Tibial artery (tissue), 4 donors: ENCODE results near the gene KRT27.
A peak's percentile ranks its signal among the peaks of the same experiment; 100 is the strongest.
"Not testable (repeated sequence)": the region's sequence is repeated elsewhere in the genome, so short reads cannot be mapped to it uniquely, and the experiment has no call there.

Source experiments
- DNase-seq, 2 donors: peaks; one replicate each; pipeline ENCODE4 v3.0.0-alpha.2; 2019
- H3K27ac ChIP-seq, 2 donors: fragments of 200-600 bp; sonication (generic) in 1 of 2; 1 replicate in 1 of 2; 2 replicates in 1 of 2; pipeline ENCODE4 v1.5.1; 2018 to 2019; ENCODE audit warnings: mild to moderate bottlenecking in 1 of 2
- H3K27me3 ChIP-seq, 2 donors: fragments of 200-600 bp; sonication (generic) in 1 of 2; one replicate each; pipeline versions ENCODE4 v1.5.1 to v1.6.0; 2016 to 2019
- H3K36me3 ChIP-seq, 3 donors: fragments of 200-600 bp; sonication (generic) in 2 of 3; one replicate each; pipeline ENCODE4 v1.5.1; 2016 to 2019; ENCODE audit warnings: mild to moderate bottlenecking in 2 of 3
- H3K4me1 ChIP-seq, 4 donors: fragments of 200-600 bp; sonication (generic) in 2 of 4; 1 replicate in 3 of 4; 2 replicates in 1 of 4; pipeline ENCODE4 v1.5.1; 2016 to 2019
- H3K4me3 ChIP-seq, 2 donors: fragments of 200-600 bp; sonication (generic) in 1 of 2; 1 replicate in 1 of 2; 2 replicates in 1 of 2; pipeline ENCODE4 v1.5.1; 2018 to 2019; ENCODE audit warnings: mild to moderate bottlenecking in 2 of 2
- H3K9me3 ChIP-seq, 3 donors: fragments of 200-600 bp; sonication (generic) in 1 of 3; one replicate each; pipeline ENCODE4 v1.5.1; 2016 to 2019
- CTCF ChIP-seq, 2 experiments: fragments of 200-600 bp in 1 of 2; fragments of 450-650 bp in 1 of 2; IDR thresholded peaks; one replicate each; pipeline ENCODE4 v1.5.1; 2017 to 2019; ENCODE audit warnings: antibody characterized with exemption in 2 of 2, mild to moderate bottlenecking in 1 of 2, moderate library complexity in 1 of 2
- intact Hi-C: fragments of 100-400 bp; cut with DNase I; formaldehyde crosslinking; loops from one replicate; pipeline ENCODE4 v1.15.0; 2023; ENCODE audit warnings: low total_unique reads

The KRT27 gene

GRCh38 chr17:40818733-40819527, 36.6 kb upstream of the KRT27 start:
- H3K27me3 ChIP-seq, result no peaks in the 10 kb centered on the region
- no peaks in the 10 kb centered on the region for H3K9me3 ChIP-seq
- H3K4me3 ChIP-seq, result peak overlapping the region; percentile 60 to 77
- TF ChIP-seq CTCF (IDR thresholded peaks at IDR 0.05), result peak in 1 of 2 experiments; percentile 12
- H3K36me3 ChIP-seq, result peaks cover 0 to 14% (median 11%) of the 10 kb centered on the region in 3 donors
- DNase-seq, result peak; percentile 56 to 88
- peaks cover 0 to 14% (median 3%) of the 10 kb centered on the region in 4 donors for H3K4me1 ChIP-seq
- intact Hi-C loops, result no loop called here
- peak overlapping the region; percentile 74 to 88 for H3K27ac ChIP-seq

- no peaks in the 10 kb centered on the region for H3K9me3 ChIP-seq
- DNase-seq, result no peak
- peaks cover 0 to 14% (median 11%) of the 10 kb centered on the region in 3 donors for H3K36me3 ChIP-seq
- H3K27me3 ChIP-seq, result no peaks in the 10 kb centered on the region
- peak overlapping the region; percentile 60 to 77 for H3K4me3 ChIP-seq
- peak overlapping the region; percentile 74 to 88 for H3K27ac ChIP-seq
- intact Hi-C loops, result no loop called here
- no peak for TF ChIP-seq CTCF (IDR thresholded peaks at IDR 0.05)
- peaks cover 0 to 14% (median 3%) of the 10 kb centered on the region in 4 donors for H3K4me1 ChIP-seq
These were observed 36.0 kb upstream of the KRT27 start for GRCh38 chr17:40818343-40818732.

GRCh38 chr17:40817103-40817682, 34.8 kb upstream of the KRT27 start:
- H3K9me3 ChIP-seq, result no peaks in the 10 kb centered on the region
- intact Hi-C loops, result no loop called here
- H3K27me3 ChIP-seq, result peaks cover 0 to 4% of the 10 kb centered on the region in 2 donors
- no peak overlapping the region for H3K27ac ChIP-seq
- H3K36me3 ChIP-seq, result peaks cover 0 to 14% (median 11%) of the 10 kb centered on the region in 3 donors
- DNase-seq, result no peak
- H3K4me1 ChIP-seq, result peaks cover 0 to 14% (median 3%) of the 10 kb centered on the region in 4 donors
- no peak for TF ChIP-seq CTCF (IDR thresholded peaks at IDR 0.05)
- no peak overlapping the region for H3K4me3 ChIP-seq

DNA sequence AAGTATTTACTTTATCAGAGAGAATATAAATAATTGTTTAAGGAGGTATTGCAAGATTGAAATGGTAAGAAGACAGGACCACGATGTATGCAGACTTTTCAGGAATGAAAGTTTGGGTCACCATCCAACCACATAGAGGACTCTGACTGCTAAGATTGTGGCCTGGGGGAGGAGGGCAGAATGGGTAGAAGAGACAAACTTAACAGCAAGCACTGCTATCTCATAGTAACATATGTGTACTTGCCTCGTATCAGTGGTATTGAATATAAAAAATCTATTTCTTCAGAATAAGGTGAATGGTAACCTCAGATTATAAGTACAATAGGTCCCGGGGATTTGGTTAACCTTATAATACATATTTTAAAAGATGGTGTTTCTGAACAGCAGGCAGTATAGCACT, 34.2 kb upstream of the KRT27 start:
- H3K4me3 ChIP-seq, result no peak overlapping the region
- H3K27ac ChIP-seq, result no peak overlapping the region
- peaks cover 0 to 14% (median 3%) of the 10 kb centered on the region in 4 donors for H3K4me1 ChIP-seq
- peaks cover 0 to 14% (median 11%) of the 10 kb centered on the region in 3 donors for H3K36me3 ChIP-seq
- intact Hi-C loops, result no loop called here
- DNase-seq, result no peak
- peaks cover 0 to 8% of the 10 kb centered on the region in 2 donors for H3K27me3 ChIP-seq
- TF ChIP-seq CTCF (IDR thresholded peaks at IDR 0.05), result no peak
- H3K9me3 ChIP-seq, result no peaks in the 10 kb centered on the region

GRCh38 chr17:40815381-40815780, 33.0 kb upstream of the KRT27 start:
- TF ChIP-seq CTCF (IDR thresholded peaks at IDR 0.05), result no peak
- H3K4me3 ChIP-seq, result no peak overlapping the region
- H3K27me3 ChIP-seq, result peaks cover 0 to 9% of the 10 kb centered on the region in 2 donors
- H3K27ac ChIP-seq, result no peak overlapping the region
- peaks cover 0 to 14% (median 11%) of the 10 kb centered on the region in 3 donors for H3K36me3 ChIP-seq
- H3K9me3 ChIP-seq, result no peaks in the 10 kb centered on the region
- DNase-seq, result no peak
- H3K4me1 ChIP-seq, result peaks cover 0 to 14% (median 3%) of the 10 kb centered on the region in 4 donors
- intact Hi-C loops, result no loop called here

DNA sequence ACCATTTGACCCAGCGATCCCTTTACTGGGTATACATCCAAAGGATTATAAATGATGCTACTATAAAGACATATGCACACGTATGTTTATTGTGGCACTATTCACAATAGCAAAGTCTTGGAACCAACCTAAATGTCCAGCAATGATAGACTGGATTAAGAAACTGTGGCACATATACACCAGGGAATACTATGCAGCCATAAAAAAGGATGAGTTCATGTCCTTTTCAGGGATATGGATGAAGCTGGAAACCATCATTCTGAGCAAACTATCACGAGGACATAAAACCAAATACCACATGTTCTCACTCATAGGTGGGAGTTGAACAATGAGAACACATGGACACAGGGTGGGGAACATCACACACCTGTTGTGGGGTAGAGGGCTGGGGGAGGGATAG, 32.3 kb upstream of the KRT27 start:
- H3K4me1 ChIP-seq, result peaks cover 0 to 17% (median 3%) of the 10 kb centered on the region in 4 donors
- H3K4me3 ChIP-seq, H3K27me3 ChIP-seq, intact Hi-C loops, H3K27ac ChIP-seq, H3K9me3 ChIP-seq, DNase-seq: not testable (repeated sequence)
- peaks cover 0 to 14% (median 11%) of the 10 kb centered on the region in 3 donors for H3K36me3 ChIP-seq
